GM08714 (cell line): ENCODE results near the gene CLDN5.

Experiments used
- H3K4me3 ChIP-seq: fragments of 200-500 bp; sonication (Bioruptor generic); 2 replicates; pipeline ENCODE4 v1.5.1; 2014; ENCODE audit warnings: mild to moderate bottlenecking, low read length, inconsistent platforms
- ZNF274 ChIP-seq: IDR thresholded peaks from 2 replicates; pipeline ENCODE4 v1.6.1; 2012; ENCODE audit warnings: mild to moderate bottlenecking, low read depth, low read length

The CLDN5 gene

DNA sequence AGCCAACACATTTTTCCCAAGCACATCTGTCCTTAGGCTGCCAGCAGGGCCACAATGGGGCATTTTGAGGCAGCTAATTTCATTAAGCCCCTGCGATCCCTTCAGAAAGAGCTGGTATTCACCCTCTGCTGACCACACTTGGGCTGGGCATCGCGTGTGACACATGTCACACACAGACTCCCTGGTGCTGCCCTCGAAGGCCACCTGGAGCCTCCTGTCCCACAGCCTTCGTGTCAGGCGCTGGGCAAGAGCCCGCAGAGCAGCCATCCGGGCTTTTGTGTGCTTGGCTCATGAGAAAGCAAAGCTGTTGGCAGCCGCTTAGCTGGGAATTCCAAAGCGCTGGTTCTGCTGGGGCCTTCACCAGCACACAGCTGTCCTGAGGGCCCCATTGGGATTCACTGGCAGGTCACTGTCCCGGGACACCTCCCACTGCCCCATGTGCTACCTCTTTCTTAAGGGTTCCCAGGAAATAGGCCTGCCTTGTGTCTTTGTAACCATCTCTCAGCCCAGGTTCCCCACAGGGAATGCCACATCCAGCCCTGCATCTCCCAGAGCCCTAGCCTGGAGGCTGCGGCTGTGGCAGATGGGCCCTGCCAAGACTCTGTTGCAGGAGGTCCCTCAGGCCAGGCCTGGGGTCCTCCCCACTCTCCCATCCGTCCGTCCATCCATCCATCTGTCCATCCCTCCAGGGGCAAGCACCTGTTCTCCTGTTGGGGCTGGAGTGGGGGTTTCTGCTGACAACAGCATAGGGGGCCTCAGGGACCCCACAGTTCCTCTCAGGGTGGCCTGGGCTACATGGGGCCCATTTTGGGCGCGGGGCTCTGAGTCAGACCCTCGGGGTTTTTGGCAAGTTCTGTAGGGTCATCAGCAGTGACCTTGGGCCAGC lies 4.9 kb downstream of the CLDN5 start:
- TF ChIP-seq ZNF274 = no peak
- no peak overlapping the region for H3K4me3 ChIP-seq

DNA sequence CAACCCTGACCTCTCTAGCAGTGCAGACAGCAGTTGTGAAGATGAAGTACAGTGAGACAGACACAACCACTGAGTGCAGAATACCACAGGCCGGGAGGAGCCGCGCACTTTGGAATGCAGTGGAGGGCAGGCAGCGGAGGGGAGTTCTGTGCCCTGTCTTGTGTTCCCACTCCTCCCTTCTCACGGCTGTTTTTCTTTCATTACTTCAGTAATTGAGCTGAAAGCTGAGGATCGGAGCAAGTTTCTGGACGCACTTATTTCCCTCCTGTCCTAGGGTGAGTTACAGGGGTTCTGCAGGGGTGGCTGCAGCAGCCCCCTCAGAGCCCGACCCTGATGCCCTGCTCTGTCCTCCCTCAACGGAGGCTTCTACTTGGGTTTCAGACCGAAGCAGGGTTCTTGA lies 5.6 kb downstream of the CLDN5 start:
- no peak overlapping the region for H3K4me3 ChIP-seq
- TF ChIP-seq ZNF274 = no peak

DNA sequence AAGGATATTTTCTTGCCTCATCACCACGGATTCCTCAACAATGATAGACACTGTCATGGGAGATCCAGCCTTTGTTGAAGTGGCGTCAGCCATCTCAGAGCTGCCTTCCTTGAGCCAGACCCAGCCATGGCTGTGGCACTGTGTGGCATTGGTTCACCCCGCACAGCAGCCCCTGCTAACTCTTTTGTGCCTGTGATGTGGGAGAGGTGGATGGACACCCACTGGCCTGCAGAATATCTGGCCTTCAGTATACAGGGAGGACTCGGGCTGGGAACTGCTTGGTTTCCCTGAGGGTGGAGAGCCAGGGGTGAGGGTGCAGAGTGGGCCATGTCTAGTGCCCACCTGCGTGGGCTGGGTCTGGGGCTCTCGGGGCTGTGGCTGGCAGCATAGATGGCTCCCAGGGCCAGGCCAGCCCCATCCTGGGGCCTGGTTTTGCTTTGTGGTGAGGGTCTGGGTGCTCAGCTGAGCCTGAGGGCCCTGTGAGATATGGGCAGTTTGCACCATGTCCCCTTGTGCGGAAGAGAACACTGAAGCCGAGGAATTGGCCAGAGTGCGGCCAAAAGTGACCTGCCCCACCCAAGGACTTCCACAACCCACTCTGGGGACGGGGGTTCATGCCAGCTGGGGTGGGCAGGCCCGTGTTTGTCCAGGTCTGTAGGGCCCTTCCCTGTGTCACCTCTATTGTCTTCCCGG lies 6.1 kb downstream of the CLDN5 start:
- H3K4me3 ChIP-seq = no peak overlapping the region
- no peak for TF ChIP-seq ZNF274

DNA sequence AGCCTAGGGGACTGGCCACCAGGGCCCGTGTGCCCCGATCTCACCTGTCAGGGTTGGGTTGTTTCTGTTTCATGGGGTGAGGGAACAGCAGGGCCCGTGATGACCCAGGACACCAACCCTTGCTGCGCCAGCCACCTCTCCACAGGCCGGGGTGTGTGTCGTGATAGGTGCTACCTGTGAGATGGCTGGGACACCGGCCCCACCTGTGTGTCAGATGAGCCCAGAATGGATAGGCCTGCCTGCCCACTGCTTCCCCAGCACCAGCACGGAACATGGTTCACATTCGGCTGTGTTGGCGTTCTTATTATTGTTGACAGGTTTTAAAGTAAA lies 7.1 kb downstream of the CLDN5 start:
- no peak for TF ChIP-seq ZNF274

DNA sequence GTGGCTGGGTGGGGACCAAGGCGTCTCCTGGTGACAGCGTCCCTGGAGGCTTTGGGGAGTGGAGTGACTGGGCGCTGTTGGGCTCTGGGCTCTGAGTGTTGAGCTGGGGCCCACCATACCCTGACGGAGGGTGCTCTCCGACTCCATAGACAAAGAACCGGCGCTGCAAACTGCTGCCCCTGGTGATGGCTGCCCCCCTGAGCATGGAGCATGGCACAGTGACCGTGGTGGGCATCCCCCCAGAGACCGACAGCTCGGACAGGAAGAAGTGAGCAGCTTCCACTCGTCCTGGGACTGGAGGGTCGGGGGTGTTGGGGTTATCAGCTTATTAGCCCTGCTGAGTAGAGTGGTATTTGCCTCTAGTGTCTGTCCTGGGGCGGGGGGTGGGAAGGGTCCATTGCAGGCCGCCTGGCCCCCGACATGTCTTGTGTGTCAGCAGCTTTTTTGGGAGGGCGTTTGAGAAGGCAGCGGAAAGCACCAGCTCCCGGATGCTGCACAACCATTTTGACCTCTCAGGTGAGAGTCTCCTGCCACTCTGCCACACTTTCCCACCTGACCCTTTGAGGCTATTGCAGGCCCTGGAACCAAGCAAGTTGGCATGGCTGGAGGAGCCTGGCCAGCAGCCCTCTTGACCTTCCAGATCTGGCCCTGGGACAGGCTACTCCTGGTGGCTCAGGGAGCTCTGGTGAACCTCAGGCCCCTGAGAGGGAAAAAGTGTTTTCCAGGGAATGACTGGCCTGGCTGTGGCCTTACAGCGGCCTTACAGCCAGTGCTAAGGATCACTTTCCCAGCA lies 7.6 kb downstream of the CLDN5 start:
- no peak overlapping the region for H3K4me3 ChIP-seq
- TF ChIP-seq ZNF274 = no peak

More for the DNA sequence above, 7.1 kb downstream of the CLDN5 start:
- no peak overlapping the region for H3K4me3 ChIP-seq

DNA sequence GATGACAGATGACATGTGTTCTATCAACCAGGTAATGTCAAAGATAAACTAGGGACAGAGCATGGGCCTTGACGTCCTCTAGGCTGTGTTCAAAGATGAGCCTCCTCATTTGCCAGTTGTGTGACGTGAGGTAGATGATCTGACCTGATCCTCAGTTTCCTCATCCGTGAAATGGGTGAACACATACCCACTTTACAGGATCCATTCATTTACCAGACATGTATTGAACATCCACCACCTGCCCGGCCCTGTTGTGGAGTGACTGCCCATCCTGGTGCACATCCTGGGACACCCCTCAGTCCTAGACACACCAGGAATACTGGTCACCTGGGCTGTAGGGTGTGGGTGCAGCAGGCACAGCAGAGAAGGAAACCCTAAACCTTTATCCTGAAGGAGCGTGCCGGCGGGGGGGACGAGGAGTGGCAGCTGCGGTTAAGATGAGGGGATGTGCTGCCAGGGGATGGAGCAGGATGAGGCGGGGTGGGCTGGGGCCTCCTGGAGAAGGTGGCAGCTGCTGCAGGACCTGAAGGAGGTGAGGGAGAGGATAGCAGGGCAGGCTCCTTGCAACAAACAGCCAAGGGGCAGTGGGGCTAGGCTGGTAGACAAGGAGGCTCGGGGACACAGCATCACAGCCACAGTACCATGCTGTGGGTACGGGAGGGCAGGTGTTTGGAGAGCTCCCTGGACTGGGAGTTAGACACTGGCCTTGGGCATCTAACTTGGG lies 8.4 kb downstream of the CLDN5 start:
- H3K4me3 ChIP-seq = no peak overlapping the region
- no peak for TF ChIP-seq ZNF274

DNA sequence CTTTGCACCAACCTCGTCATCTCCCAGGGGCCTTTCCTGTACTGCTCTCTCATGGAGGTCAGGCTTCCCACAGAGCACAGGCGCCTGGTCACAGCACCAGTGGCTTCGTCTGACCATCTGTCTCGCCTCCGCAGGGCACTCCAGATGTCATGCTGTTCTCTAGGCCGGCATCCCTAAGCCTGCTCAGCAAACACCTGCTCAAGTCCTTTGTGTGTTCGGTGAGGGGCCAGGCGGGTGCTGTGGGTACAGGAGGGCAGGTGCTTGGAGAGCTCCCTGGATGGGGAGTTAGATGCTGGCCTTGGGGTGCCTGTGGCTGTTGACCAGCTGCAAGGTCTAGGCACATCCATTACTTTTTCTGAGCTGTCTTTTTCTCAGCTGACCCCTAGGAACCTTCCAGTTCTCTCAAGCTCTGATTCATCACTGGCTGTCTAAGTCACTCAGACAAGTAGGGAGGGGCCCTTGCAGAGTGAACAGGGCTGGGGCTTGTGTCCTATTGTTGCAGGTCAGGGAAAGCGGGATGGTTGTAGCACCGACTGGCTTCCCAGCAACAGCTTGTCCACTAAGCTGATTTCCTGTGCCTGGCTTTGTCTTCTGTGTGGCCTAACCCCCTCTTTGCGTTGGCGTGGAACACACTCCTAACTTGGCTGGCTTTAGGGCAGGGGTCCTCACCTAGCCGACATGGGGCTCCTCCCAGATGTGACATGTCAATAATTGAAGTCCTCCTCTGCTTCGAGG lies 9.2 kb downstream of the CLDN5 start:
- TF ChIP-seq ZNF274 = no peak
- no peak overlapping the region for H3K4me3 ChIP-seq

DNA sequence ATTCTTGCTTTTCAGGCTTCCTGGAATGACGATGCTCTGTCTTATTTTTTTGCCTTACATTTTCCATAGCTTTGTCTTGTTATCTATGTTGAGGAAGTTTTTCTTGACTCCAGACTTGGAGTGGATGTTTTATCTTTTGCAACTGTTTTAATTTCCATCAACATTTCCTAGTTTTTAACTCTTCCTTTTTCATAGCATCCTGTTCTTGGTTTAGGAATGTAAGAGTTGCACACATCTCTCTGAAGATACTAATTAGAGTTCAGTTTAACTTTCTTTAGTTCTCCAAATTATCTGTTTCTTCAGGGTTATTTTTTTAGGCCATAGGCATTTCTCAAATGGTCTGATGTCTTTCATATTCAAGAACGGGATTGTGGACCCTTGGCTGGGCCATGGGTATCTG lies 10.4 kb downstream of the CLDN5 start:
- no peak overlapping the region for H3K4me3 ChIP-seq
- no peak for TF ChIP-seq ZNF274

DNA sequence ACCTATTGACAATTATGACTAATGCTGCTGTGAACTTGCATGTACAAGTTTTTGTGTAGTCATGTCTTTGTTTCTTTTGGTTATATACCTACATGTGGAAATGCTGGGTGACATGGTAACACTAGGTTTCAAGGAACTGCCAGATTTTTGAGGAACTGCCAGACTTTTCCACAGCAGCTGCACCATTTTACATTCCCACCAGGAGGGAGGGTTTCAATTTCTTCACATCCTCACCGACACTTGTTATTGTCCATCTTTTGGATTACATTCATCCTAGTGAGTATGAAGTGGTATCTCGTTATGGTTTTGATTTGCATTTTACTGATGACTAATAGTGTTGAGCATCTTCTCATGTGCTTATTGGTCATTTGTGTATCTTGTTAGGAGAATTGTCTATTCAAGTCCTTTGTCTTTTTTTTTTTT lies 13.3 kb downstream of the CLDN5 start:
- no peak for TF ChIP-seq ZNF274
- no peak overlapping the region for H3K4me3 ChIP-seq

DNA sequence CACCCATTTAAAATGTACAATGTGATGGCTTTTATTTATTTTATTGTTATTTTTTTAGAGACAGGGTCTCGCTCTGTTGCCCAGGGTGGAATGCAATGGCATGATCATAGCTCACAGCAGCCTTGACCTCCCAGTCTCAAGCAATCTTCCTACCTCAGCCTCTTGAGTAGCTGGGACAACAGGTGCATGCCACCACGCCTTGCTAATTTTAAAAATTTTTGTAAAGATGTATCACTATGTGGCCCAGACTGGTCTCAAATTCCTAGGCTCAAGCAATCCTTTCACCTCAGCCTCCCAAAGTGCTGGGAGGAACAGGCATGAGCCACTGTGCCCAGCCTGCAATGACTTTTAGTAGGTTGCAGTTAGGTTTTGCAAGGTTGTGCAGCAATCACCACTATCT lies 14.3 kb downstream of the CLDN5 start:
- H3K4me3 ChIP-seq = no peak overlapping the region
- no peak for TF ChIP-seq ZNF274

DNA sequence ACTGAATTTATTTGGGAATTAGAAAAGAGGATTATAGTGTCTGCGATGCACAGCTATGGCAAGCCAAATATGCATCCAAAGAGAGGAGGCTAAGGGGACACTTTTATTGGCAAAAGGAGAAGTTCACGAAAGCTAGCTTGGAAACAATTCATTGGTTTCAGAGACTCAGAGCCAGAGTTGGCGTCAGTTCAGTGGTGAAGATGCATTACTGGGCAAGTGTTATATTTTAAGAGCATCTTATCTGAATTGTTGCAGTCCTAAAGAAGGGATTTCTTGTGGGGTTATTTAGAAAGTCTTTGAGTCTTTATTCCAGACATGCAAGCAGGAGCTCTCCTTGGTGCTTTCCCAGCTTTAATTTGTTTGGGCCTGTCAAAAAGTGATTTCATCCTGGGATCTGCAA lies 15.0 kb downstream of the CLDN5 start:
- TF ChIP-seq ZNF274 = no peak
- no peak overlapping the region for H3K4me3 ChIP-seq

DNA sequence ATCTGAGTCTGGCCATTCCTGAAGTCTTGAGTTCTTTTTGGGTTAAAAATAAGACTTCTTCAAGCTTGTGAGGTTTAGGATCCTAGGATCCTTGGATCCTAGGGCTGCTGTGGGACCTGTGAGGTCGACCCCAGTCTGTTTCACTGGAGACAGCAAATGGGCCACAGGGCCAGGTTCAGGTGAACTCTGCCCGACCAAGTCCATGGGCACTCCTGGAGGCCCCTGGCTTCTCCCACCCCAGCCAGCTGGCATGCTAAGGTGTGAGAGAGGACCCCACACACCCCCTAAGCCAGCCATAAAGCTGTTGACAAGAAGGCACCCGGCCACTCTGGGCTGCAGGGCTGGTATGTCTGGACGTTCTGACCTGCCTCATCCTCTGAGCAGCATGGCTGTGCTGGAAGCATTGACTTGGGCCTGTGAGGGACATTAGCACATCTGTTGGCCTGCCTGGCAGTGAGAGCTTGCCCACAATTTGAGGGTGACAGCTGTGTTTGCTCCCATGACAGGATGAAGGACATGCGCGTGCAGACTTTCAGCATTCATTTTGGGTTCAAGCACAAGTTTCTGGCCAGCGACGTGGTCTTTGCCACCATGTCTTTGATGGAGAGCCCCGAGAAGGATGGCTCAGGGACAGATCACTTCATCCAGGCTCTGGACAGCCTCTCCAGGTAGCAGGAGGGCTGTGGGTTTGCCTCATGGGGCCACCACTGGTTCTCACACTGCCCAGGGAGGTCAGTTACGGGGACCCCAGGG lies 16.0 kb downstream of the CLDN5 start:
- no peak for TF ChIP-seq ZNF274
- H3K4me3 ChIP-seq = no peak overlapping the region

DNA sequence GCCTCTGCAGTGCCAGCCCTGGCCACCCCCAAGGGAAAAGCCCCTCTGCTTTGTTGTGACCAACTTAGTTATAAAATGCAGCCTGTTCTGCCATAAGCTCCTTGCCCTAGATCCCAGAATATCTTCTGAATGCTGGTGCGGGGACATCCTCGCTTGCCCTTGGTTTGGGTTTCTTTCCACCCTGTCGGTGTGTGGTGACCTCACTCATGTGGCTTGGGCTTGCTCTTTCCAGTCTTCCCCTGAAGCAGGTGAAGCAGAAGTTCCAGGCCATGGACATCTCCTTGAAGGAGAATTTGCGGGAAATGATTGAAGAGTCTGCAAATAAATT lies 16.7 kb downstream of the CLDN5 start:
- TF ChIP-seq ZNF274 = no peak
- H3K4me3 ChIP-seq = no peak overlapping the region
